ENCODE results near the gene BAG3. TPM values are rescaled to one million over a fixed set of nuclear protein-coding genes. Genes with fewer than 3 reads are reported as not detected.
A peak's percentile ranks its signal among the peaks of the same experiment; 100 is the strongest.

BAG3 gene
- total RNA-seq, 4 donors from 2014 or later, result 23.8 to 38.4 (median 32.0) TPM

GRCh38 chr10:119640384-119640783 lies 10.8 kb upstream of the BAG3 start:
- 95 to 98% methylated on average over 6 of the region's 6 CpGs for WGBS, 2 donors
- no peak for DNase-seq (ENCODE audit: low spot score in 2 of 2)

GRCh38 chr10:119640875-119641526 lies 10.2 kb upstream of the BAG3 start:
- Histone ChIP-seq H3K36me3 (no peaks in the 10 kb centered on the region), H3K27me3 (no peaks in the 10 kb centered on the region), H3K4me1 (peaks cover 0 to 6% (median 0%) of the 10 kb centered on the region in 4 donors), H3K9me3 (peaks cover 0 to 11% (median 0%) of the 10 kb centered on the region in 4 donors), H3K4me3 (no peak overlapping the region), H3K27ac (no peak overlapping the region)
- no peak for DNase-seq (ENCODE audit: low spot score in 2 of 2)
- TF ChIP-seq POLR2A (IDR thresholded peaks at IDR 0.05) (no peak), EP300 (IDR thresholded peaks at IDR 0.05) (no peak), CTCF (IDR thresholded peaks at IDR 0.05) (no peak)
- WGBS, 2 donors, result 69 to 74% methylated on average over 8 of the region's 8 CpGs

More at GRCh38 chr10:119640384-119640783, 10.8 kb upstream of the BAG3 start:
- H3K4me1 ChIP-seq, result peaks cover 0 to 6% (median 0%) of the 10 kb centered on the region in 4 donors
- H3K4me3 ChIP-seq, result no peak overlapping the region
- H3K9me3 ChIP-seq, result peaks cover 0 to 10% (median 0%) of the 10 kb centered on the region in 4 donors
- TF ChIP-seq POLR2A (IDR thresholded peaks at IDR 0.05), result no peak
- no peak for TF ChIP-seq EP300 (IDR thresholded peaks at IDR 0.05)
- TF ChIP-seq CTCF (IDR thresholded peaks at IDR 0.05), result no peak
- H3K27me3 ChIP-seq, result no peaks in the 10 kb centered on the region
- no peaks in the 10 kb centered on the region for H3K36me3 ChIP-seq
- no peak overlapping the region for H3K27ac ChIP-seq

GRCh38 chr10:119642556-119643111 lies 8.5 kb upstream of the BAG3 start:
- Histone ChIP-seq H3K27me3 (no peaks in the 10 kb centered on the region), H3K4me1 (peaks cover 0 to 6% (median 0%) of the 10 kb centered on the region in 4 donors), H3K4me3 (no peak overlapping the region), H3K9me3 (peaks cover 0 to 12% (median 0%) of the 10 kb centered on the region in 4 donors), H3K27ac (no peak overlapping the region), H3K36me3 (no peaks in the 10 kb centered on the region)
- WGBS, 2 donors, result 89 to 92% methylated on average over 2 of the region's 2 CpGs
- TF ChIP-seq CTCF (IDR thresholded peaks at IDR 0.05) (no peak), POLR2A (IDR thresholded peaks at IDR 0.05) (no peak), EP300 (IDR thresholded peaks at IDR 0.05) (no peak)
- no peak for DNase-seq (ENCODE audit: low spot score in 2 of 2)

GRCh38 chr10:119643306-119644204 lies 7.6 kb upstream of the BAG3 start:
- WGBS, 2 donors, result 64 to 66% methylated on average over 15 of the region's 15 CpGs
- no peak overlapping the region for H3K4me3 ChIP-seq
- no peaks in the 10 kb centered on the region for H3K27me3 ChIP-seq
- DNase-seq (ENCODE audit: low spot score in 2 of 2), result no peak
- TF ChIP-seq EP300 (IDR thresholded peaks at IDR 0.05) (peak in 1 of 2 donors; percentile 44), CTCF (IDR thresholded peaks at IDR 0.05) (no peak)
- H3K4me1 ChIP-seq, result peaks cover 0 to 6% (median 0%) of the 10 kb centered on the region in 4 donors
- peaks cover 0 to 12% (median 0%) of the 10 kb centered on the region in 4 donors for H3K9me3 ChIP-seq
- H3K27ac ChIP-seq, result peak overlapping the region in 2 of 4 donors; percentile 64 to 80
- H3K36me3 ChIP-seq, result no peaks in the 10 kb centered on the region

Data from tibial nerve (tissue), 4 donors.